ENCODE results near the gene APBA2.

Gene APBA2

GRCh38 chr15:29127506-29128430 lies 242.0 kb downstream of the APBA2 start:
- no peak for DNase-seq

GRCh38 chr15:29128671-29129070 lies 242.9 kb downstream of the APBA2 start:
- no peak for DNase-seq

- DNase-seq = no peak
Measured at GRCh38 chr15:29129221-29129620, 243.4 kb downstream of the APBA2 start.

GRCh38 chr15:29129926-29130325 lies 244.2 kb downstream of the APBA2 start:
- no peak for DNase-seq

GRCh38 chr15:29130476-29130875 lies 244.7 kb downstream of the APBA2 start:
- DNase-seq = no peak

- no peak for DNase-seq
Measured at GRCh38 chr15:29130951-29131839, 245.4 kb downstream of the APBA2 start.

GRCh38 chr15:29131840-29132420 lies 246.2 kb downstream of the APBA2 start:
- no peak for DNase-seq

- DNase-seq = no peak
Measured at GRCh38 chr15:29132735-29133181, 247.0 kb downstream of the APBA2 start.

- no peak for DNase-seq
Measured at GRCh38 chr15:29133321-29133720, 247.5 kb downstream of the APBA2 start.

GRCh38 chr15:29133791-29134190 lies 248.0 kb downstream of the APBA2 start:
- no peak for DNase-seq

GRCh38 chr15:29134239-29134638 lies 248.5 kb downstream of the APBA2 start:
- no peak for DNase-seq

- DNase-seq = no peak
Measured at GRCh38 chr15:29134641-29135308, 249.0 kb downstream of the APBA2 start.

- no peak for DNase-seq
Measured at GRCh38 chr15:29135309-29135657, 249.5 kb downstream of the APBA2 start.

- no peak for DNase-seq
Measured at GRCh38 chr15:29135702-29136646, 250.2 kb downstream of the APBA2 start.

- DNase-seq = no peak
Measured at GRCh38 chr15:29138260-29138659, 252.5 kb downstream of the APBA2 start.

GRCh38 chr15:29139072-29139471 lies 253.3 kb downstream of the APBA2 start:
- DNase-seq = no peak

GRCh38 chr15:29139540-29140459 lies 254.0 kb downstream of the APBA2 start:
- DNase-seq = peak; percentile 79

GRCh38 chr15:29140475-29141307 lies 254.9 kb downstream of the APBA2 start:
- DNase-seq = peak; percentile 67
